Omental fat pad (tissue), 4 donors: ENCODE measurements around the gene DCAF6. TPM values are rescaled to one million over a fixed set of nuclear protein-coding genes. Genes with fewer than 3 reads are reported as not detected.

Source experiments
- ATAC-seq: fragments of 150-250 bp; one replicate; pipeline ENCODE4 v1.9.1; 2016; ENCODE audit warnings: mild to moderate bottlenecking, moderate library complexity; ENCODE audit not compliant: low FRiP score
- DNase-seq: peaks from one replicate; pipeline ENCODE4 v3.0.0-alpha.2; 2019; ENCODE audit warnings: low spot score
- total RNA-seq, 4 donors: library from RNA; depleted of rRNA; stranded (reverse); fragments of >200 nt; gene quantifications; one replicate each; pipeline ENCODE4 v1.1.0, GENCODE V29; 2016
- TF ChIP-seq, protein P1 (sequence below), 3 donors: fragments of 450-650 bp; IDR thresholded peaks; one replicate each; pipeline ENCODE4 v1.5.1; 2016 to 2017; ENCODE audit warnings: antibody characterized with exemption in 3 of 3, mild to moderate bottlenecking in 3 of 3, moderate library complexity in 2 of 3

The DCAF6 gene
- total RNA-seq, 4 donors from 2014 or later: 57.2 to 98.4 (median 75.5) TPM

DNA sequence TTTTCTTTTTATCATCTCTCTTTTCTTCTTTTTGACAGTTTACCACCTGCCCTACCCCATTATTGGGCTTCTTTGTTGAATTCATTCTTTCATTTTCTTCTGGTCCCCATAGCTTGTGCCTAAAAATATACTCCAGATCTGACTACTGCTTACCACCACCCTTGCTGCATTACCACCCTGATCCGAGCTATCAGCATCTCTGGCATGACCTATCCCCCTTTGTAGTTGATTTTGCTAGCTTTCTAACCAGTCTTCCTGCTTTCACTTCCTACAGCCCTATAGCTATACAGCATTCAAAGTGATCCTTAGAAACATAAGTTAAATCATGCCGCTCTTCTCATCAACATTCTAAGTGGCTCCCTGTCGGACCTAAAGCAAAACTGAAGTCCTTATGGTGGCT, 59.8 kb downstream of the DCAF6 start:
- TF ChIP-seq, protein P1, sequence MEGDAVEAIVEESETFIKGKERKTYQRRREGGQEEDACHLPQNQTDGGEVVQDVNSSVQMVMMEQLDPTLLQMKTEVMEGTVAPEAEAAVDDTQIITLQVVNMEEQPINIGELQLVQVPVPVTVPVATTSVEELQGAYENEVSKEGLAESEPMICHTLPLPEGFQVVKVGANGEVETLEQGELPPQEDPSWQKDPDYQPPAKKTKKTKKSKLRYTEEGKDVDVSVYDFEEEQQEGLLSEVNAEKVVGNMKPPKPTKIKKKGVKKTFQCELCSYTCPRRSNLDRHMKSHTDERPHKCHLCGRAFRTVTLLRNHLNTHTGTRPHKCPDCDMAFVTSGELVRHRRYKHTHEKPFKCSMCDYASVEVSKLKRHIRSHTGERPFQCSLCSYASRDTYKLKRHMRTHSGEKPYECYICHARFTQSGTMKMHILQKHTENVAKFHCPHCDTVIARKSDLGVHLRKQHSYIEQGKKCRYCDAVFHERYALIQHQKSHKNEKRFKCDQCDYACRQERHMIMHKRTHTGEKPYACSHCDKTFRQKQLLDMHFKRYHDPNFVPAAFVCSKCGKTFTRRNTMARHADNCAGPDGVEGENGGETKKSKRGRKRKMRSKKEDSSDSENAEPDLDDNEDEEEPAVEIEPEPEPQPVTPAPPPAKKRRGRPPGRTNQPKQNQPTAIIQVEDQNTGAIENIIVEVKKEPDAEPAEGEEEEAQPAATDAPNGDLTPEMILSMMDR (IDR thresholded peaks at IDR 0.05): no peak
- DNase-seq: no peak
- no peak for ATAC-seq

DNA sequence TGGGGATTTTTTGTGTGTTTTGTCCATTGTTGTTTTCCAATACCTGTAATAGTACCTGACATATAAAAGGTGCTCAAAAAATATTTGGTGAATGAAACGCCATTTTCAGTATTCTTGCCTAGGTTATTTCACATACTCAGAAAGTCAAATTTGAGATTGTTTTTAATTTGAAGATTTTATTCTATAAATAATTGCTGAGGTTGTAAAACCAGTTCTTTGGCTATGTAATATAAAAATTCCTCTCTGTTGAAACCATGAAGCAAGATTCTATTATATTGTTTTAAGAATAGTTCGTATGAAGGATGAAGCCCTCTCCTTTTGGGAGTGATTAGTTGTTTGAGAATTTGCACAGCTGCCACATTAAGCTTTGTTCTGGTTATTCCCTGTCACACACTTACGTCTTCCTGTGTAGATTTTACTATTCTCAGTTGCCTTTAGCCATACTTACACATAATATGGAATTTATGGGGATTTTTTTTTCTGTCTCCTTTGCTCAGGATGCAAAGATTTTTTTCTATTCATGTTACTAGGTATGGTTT, 60.6 kb downstream of the DCAF6 start:
- no peak for ATAC-seq
- TF ChIP-seq, protein P1 (IDR thresholded peaks at IDR 0.05): no peak

DNA sequence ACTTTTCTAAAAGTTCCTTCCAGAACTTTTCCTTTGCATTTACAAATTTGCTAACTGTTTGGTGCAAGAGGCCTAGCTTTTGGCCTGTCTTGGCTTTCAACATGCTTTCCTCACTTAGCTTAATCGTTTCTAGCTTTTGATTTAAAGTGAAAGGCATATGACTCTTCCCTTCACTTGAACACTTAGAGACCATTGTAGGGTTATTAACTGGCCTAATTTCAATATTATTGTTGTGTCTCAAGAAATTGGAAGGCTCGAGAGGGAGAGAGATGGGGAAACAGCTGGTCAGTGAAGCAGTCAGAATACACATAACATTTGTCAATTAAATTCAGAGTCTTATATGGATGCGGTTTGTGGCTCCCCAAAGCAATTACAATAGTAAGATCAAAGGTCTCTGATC, 63.4 kb downstream of the DCAF6 start:
- ATAC-seq: no peak

More for the DNA sequence above, 60.6 kb downstream of the DCAF6 start:
- DNase-seq: no peak

DNA sequence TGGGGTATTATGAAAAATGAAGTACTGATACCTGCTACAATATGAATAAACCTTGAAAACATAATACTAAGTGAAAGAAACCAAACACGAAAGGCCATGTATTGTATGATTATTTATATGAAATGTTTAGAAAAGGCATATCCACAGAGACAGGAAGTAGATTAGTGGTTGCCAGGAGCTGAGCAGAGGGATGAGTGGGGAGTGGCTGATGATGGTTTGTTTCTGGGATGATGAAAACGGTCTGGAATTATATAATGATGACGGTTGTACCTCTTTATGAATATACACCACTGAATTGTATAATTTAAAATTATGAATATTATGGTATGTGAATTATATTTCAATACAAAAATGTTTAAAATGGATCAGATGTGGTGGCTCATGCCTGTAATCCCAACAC, 64.2 kb downstream of the DCAF6 start:
- TF ChIP-seq, protein P1 (IDR thresholded peaks at IDR 0.05): no peak
- DNase-seq: no peak
- no peak for ATAC-seq

More for the DNA sequence above, 63.4 kb downstream of the DCAF6 start:
- DNase-seq: no peak
- TF ChIP-seq, protein P1 (IDR thresholded peaks at IDR 0.05): no peak

DNA sequence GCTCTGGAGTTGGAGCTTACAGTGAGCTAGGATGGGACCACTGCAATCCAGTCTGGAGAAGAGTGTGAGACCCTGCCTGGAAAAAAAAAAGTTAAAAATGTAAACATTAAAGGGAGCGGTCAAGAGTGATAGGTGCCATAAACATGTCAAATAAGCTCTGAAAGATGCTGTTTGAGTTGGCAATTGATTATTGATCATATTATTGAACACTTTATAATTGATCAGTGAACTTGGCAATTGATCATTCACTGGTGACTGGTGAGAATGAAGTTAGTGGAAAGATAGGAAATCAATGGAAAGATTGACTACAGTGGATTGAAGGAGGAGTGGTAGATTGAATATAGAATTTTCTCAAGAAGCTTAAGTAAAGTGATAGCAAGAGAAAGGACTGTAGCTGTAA, 64.7 kb downstream of the DCAF6 start:
- DNase-seq (no peak), ATAC-seq (no peak)
- TF ChIP-seq, protein P1 (IDR thresholded peaks at IDR 0.05): no peak

DNA sequence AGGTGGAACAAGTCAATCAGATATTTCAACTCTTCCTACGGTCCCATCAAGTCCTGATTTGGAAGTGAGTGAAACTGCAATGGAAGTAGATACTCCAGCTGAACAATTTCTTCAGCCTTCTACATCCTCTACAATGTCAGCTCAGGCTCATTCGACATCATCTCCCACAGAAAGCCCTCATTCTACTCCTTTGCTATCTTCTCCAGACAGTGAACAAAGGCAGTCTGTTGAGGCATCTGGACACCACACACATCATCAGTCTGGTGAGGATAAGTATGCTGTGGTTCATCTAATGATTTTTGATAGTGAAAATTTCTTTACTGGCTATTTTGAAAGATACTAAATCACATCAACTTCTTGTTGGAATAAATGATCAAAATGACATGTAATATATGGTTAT, 68.0 kb downstream of the DCAF6 start:
- DNase-seq (no peak), ATAC-seq (no peak)
- TF ChIP-seq, protein P1 (IDR thresholded peaks at IDR 0.05): no peak

DNA sequence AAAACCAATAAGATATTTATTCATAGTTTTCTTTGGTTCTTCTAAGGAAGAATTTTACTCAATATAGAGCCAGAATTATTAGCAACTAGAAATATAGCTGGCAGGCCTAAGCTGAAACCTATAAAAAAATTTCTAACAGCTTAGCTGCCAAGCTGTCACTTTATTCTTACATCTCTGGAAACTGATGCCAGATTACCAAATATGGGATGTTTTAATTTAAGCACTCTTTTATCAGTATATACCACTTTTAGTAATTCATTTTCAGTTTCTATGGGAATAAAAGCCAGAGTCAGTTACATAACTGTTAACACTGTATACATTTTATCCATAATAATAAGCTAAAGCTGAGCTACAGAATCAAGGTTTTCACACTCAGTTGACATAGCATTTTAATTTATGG, 69.0 kb downstream of the DCAF6 start:
- no peak for DNase-seq
- no peak for ATAC-seq
- TF ChIP-seq, protein P1 (IDR thresholded peaks at IDR 0.05): no peak
